SU-DHL-6 (cell line): ENCODE data around the gene CDK16.

ENCODE experiments used
- H2AFZ ChIP-seq: fragments of 200-600 bp; sonication (generic); 2 replicates; pipeline ENCODE4 v1.6.1; 2014; ENCODE audit warnings: low read depth, mild to moderate bottlenecking, moderate library complexity, mixed read lengths, antibody characterized with exemption, low read length; ENCODE audit not compliant: severe bottlenecking
- H3F3A ChIP-seq: fragments of 200-600 bp; shearing (Covaris generic); 2 replicates; pipeline ENCODE4 v1.6.0; 2016; ENCODE audit warnings: antibody characterized with exemption, mild to moderate bottlenecking; ENCODE audit not compliant: insufficient read depth
- H3K27ac ChIP-seq: fragments of 200-600 bp; sonication (generic); 2 replicates; pipeline ENCODE4 v1.5.1; 2016; ENCODE audit warnings: low read depth, mild to moderate bottlenecking, low read length, moderate library complexity, mixed read lengths
- H3K27me3 ChIP-seq: fragments of 200-600 bp; sonication (generic), shearing (Covaris generic); 2 replicates; pipeline ENCODE4 v1.6.0; 2014; ENCODE audit warnings: mild to moderate bottlenecking, low read length
- H3K36me3 ChIP-seq: fragments of 200-600 bp; sonication (generic); 2 replicates; pipeline ENCODE4 v1.6.1; 2014; ENCODE audit warnings: mild to moderate bottlenecking, low read length, mixed read lengths
- H3K4me2 ChIP-seq: fragments of 300-600, 200-600 bp; shearing (Covaris generic), sonication (generic); 2 replicates; pipeline ENCODE4 v1.6.0; 2014; ENCODE audit warnings: low read length, low read depth, mild to moderate bottlenecking; ENCODE audit not compliant: poor library complexity, severe bottlenecking
- H3K4me3 ChIP-seq: fragments of 200-600 bp; sonication (generic); 2 replicates; pipeline ENCODE4 v1.5.1; 2014; ENCODE audit warnings: antibody characterized with exemption, low read length, mild to moderate bottlenecking, mixed read lengths; ENCODE audit not compliant: insufficient read depth, poor library complexity, severe bottlenecking
- H3K79me2 ChIP-seq: fragments of 200-600 bp; sonication (generic); 2 replicates; pipeline ENCODE4 v1.6.1; 2014; ENCODE audit warnings: mild to moderate bottlenecking, low read length, moderate library complexity; ENCODE audit not compliant: insufficient read depth
- H3K9ac ChIP-seq: fragments of 200-600 bp; sonication (generic); 2 replicates; pipeline ENCODE4 v1.7.0; 2014; ENCODE audit warnings: mild to moderate bottlenecking, low read length
- H3K9me2 ChIP-seq: fragments of 200-600 bp; sonication (generic); replicated peaks from 2 replicates; pipeline ENCODE4 v1.6.1; 2014; ENCODE audit warnings: low read length; ENCODE audit not compliant: insufficient read depth
- H3K9me3 ChIP-seq: fragments of 200-600 bp; sonication (generic); 2 replicates; pipeline ENCODE4 v1.6.1; 2014; ENCODE audit warnings: low read length, mixed read lengths; ENCODE audit not compliant: insufficient read depth
- H4K20me1 ChIP-seq: fragments of 200-600 bp; sonication (generic); 2 replicates; pipeline ENCODE4 v1.6.1; 2014; ENCODE audit warnings: low read depth, mild to moderate bottlenecking, antibody characterized with exemption, low read length, moderate library complexity, mixed read lengths
- EZH2phosphoT487 ChIP-seq: fragments of 200-600 bp; sonication (generic), shearing (Covaris generic); conservative IDR thresholded peaks from 2 replicates; pipeline ENCODE4 v1.6.1; 2018; ENCODE audit warnings: mild to moderate bottlenecking, antibody characterized with exemption, low read length, moderate library complexity, mixed read lengths
- TF ChIP-seq, protein P1 (sequence below): fragments of 200-600 bp; sonication (generic); IDR thresholded peaks from one replicate; pipeline ENCODE4 v1.5.1; 2017; ENCODE audit warnings: antibody characterized with exemption, mild to moderate bottlenecking, low read length, moderate library complexity; ENCODE audit not compliant: insufficient read depth, poor library complexity, severe bottlenecking

CDK16 gene

DNA sequence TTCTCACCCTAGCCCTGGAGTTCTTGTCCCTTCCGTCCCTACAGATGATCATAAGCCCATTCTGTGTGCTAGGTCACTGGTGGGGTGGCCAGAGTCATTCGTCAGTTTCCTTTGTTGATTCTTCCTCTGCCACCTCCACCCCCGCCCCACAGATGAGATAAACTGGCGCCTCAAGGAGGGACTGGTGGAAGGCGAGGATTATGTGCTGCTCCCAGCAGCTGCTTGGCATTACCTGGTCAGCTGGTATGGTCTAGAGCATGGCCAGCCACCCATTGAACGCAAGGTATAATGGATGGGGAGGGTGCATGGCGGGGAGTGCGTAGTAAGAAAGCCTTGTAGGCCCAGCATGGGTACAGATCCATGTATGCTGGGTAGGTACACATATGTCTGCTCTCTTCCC, 20.7 kb downstream of the CDK16 start:
- H3K9me2 ChIP-seq: no peaks in the 10 kb centered on the region
- no peak for TF ChIP-seq EZH2phosphoT487
- TF ChIP-seq, protein P1, sequence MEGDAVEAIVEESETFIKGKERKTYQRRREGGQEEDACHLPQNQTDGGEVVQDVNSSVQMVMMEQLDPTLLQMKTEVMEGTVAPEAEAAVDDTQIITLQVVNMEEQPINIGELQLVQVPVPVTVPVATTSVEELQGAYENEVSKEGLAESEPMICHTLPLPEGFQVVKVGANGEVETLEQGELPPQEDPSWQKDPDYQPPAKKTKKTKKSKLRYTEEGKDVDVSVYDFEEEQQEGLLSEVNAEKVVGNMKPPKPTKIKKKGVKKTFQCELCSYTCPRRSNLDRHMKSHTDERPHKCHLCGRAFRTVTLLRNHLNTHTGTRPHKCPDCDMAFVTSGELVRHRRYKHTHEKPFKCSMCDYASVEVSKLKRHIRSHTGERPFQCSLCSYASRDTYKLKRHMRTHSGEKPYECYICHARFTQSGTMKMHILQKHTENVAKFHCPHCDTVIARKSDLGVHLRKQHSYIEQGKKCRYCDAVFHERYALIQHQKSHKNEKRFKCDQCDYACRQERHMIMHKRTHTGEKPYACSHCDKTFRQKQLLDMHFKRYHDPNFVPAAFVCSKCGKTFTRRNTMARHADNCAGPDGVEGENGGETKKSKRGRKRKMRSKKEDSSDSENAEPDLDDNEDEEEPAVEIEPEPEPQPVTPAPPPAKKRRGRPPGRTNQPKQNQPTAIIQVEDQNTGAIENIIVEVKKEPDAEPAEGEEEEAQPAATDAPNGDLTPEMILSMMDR: no peak
- H2AFZ ChIP-seq: no peak overlapping the region
- no peaks in the 10 kb centered on the region for H3K27me3 ChIP-seq
- H4K20me1 ChIP-seq: no peaks in the 10 kb centered on the region
- no peak overlapping the region for H3K9ac ChIP-seq
- no peak overlapping the region for H3K4me2 ChIP-seq
- H3F3A ChIP-seq: no peaks in the 10 kb centered on the region
- H3K9me3 ChIP-seq: no peaks in the 10 kb centered on the region
- no peaks in the 10 kb centered on the region for H3K36me3 ChIP-seq
- H3K27ac ChIP-seq: no peak overlapping the region
- H3K4me3 ChIP-seq: no peak overlapping the region
- peaks cover 38% of the 10 kb centered on the region for H3K79me2 ChIP-seq

DNA sequence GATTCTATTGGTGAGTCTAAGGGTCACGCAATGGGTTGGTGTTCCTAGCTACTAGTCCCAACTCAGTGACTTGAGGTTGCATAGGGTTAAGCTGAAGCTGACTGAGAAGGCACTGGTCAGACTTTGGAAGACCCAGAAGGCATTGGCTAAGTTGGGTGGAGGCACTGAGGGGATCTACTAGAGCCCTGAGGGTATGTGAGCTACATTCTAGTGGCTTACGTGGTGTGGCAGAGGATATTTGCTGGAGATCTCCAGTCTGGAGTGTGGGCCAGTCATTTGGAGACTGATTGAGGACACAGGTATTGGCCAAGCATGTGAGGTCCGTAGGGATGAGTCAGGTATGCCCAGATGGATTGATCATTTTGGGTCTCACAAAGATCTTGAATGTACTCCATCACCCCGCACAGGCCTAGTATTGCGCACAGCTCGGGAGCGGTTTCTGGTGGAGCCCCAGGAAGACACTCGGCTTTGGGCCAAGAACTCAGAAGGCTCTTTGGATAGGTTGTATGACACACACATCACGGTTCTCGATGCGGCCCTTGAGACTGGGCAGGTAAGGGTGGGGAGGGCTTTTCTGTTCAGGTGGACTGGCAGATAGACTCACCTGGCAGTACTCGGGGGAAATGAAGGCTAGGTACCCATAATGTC, 21.5 kb downstream of the CDK16 start:
- Histone ChIP-seq H3F3A (no peaks in the 10 kb centered on the region), H3K79me2 (peaks cover 30% of the 10 kb centered on the region), H3K4me2 (no peak overlapping the region), H3K27me3 (no peaks in the 10 kb centered on the region), H2AFZ (no peak overlapping the region), H3K9ac (no peak overlapping the region), H3K27ac (no peak overlapping the region), H3K9me2 (no peaks in the 10 kb centered on the region), H3K4me3 (no peak overlapping the region), H3K9me3 (no peaks in the 10 kb centered on the region), H3K36me3 (no peaks in the 10 kb centered on the region), H4K20me1 (no peaks in the 10 kb centered on the region)
- TF ChIP-seq, protein P1: no peak
- no peak for TF ChIP-seq EZH2phosphoT487

DNA sequence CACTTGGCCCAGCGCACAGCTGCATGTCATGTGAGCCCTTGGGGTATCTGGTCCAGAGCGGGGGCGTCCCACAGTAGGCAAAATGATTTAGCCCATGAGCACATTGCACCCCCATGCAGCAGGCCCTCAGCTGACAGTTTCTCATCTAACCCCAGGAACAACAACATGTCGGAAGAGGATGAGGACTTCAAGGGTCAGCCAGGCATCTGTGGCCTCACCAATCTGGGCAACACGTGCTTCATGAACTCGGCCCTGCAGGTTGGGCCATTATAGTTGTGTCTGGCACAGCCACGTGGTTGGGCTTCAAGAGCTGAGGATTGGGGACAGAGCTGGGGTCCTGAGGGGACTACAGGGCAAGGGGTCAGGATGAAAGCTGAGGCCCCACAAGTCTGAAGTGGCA, 22.1 kb downstream of the CDK16 start:
- Histone ChIP-seq H3K9me2 (no peaks in the 10 kb centered on the region), H3K4me2 (no peak overlapping the region), H3K9ac (no peak overlapping the region), H3K27me3 (no peaks in the 10 kb centered on the region), H3K79me2 (peaks cover 24% of the 10 kb centered on the region), H3K4me3 (no peak overlapping the region), H3F3A (no peaks in the 10 kb centered on the region), H4K20me1 (no peaks in the 10 kb centered on the region), H3K36me3 (no peaks in the 10 kb centered on the region), H3K27ac (no peak overlapping the region), H3K9me3 (no peaks in the 10 kb centered on the region), H2AFZ (no peak overlapping the region)
- TF ChIP-seq, protein P1: no peak
- TF ChIP-seq EZH2phosphoT487: no peak
